ENCODE data around the gene MYEOV. TPM values are rescaled to one million over a fixed set of nuclear protein-coding genes. Genes with fewer than 3 reads are reported as not detected.

The MYEOV gene
- polyA plus RNA-seq, 1 donor = 0.03 TPM

DNA sequence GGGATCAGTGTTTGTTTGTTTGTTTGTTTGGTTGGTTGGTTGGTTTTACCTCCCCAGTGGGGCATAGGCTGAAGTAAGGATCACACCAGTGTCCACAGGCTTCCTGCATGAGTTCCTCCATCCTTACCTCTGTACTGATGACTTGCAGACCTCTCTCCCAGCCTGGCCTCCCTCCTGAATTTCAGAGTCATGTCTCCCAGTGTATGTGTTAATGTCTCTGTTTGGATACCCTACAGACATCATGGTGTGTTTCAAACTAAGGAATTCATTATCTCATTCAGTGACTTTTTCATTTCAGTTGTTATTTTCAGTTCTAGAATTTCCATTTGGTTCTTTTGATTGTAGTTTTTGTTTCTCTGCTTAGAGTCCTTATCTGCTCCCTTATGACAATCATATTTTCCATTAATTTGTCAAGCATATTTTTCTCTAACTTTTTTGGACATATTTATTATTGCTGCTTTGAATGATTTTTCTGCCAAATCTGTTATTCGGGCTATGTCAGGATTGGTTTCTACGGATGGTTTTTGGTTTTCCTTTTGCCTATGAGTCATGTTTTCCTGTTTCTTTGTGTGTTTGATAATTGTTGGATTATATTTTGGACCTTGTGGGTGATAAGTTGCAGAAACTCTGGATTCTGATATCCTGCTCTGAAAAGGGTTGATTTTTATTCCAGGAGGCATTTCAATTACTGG lies 23.6 kb downstream of the MYEOV start:
- H3K27me3 ChIP-seq (ENCODE audit: control insufficient read depth, insufficient read depth, low read length) = peaks cover 2% of the 10 kb centered on the region
- no peak overlapping the region for H3K4me3 ChIP-seq (ENCODE audit: low read length)
- H3K27ac ChIP-seq (ENCODE audit: low read length) = no peak overlapping the region
- WGBS (ENCODE audit: insufficient coverage, low lambda C conversion rate) = no CpG with 5 or more reads among the region's 2 CpGs
- peaks cover 7% of the 10 kb centered on the region for H3K9me3 ChIP-seq (ENCODE audit: control insufficient read depth, low read depth, low read length)
- no peaks in the 10 kb centered on the region for H3K36me3 ChIP-seq (ENCODE audit: control insufficient read depth, insufficient read depth, low read length)
- DNase-seq = no peak
- H3K4me1 ChIP-seq (ENCODE audit: control insufficient read depth, insufficient read depth, low read length) = no peaks in the 10 kb centered on the region

GRCh38 chr11:69318093-69318420 lies 24.1 kb downstream of the MYEOV start:
- WGBS (ENCODE audit: insufficient coverage, low lambda C conversion rate) = no CpG with 5 or more reads among the region's 1 CpG
- Histone ChIP-seq H3K36me3 (ENCODE audit: control insufficient read depth, insufficient read depth, low read length) (no peaks in the 10 kb centered on the region), H3K4me3 (ENCODE audit: low read length) (no peak overlapping the region), H3K27me3 (ENCODE audit: control insufficient read depth, insufficient read depth, low read length) (peaks cover 2% of the 10 kb centered on the region), H3K9me3 (ENCODE audit: control insufficient read depth, low read depth, low read length) (peaks cover 12% of the 10 kb centered on the region), H3K4me1 (ENCODE audit: control insufficient read depth, insufficient read depth, low read length) (no peaks in the 10 kb centered on the region), H3K27ac (ENCODE audit: low read length) (no peak overlapping the region)
- no peak for DNase-seq

DNA sequence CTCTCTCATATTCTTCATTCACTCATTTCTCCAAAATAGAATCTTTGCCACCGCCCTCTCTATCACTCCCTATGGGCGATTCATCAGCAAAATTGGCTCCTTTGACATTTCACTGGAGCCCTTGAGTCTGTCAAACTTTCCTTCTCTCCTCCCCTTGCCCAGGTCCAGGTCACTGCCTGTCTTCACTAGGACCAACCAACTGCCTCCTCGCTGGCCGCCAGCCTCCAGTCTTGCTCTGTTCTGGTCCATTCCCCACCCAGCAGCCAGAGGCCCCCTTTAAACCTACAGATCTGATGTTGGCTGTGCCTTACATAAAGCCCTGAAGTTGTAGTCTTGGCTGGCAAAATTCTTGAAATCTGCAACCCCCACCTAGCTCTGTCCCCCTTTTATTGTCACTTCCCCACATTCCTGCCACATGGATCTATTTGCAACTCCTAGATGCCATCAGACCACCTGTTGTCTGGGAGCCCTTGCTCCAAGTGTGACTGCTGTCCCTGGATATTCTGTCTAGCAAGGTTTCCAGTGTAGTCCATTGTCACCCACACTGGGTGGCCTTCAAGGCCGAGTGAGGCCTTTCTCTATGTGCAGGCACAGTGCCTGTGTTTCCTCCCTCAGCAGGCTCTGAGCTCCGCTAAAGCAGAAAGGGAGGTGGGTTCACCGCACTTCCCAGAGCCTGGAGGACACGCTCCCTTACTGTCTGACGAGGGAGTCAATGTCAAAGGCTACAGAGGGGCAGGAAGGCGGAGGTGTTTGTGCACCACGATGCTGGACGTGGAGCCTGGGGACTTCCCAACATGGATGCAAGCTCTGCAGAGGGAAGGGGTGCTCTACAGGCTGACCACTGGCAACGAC lies 25.5 kb downstream of the MYEOV start:
- H3K36me3 ChIP-seq (ENCODE audit: control insufficient read depth, insufficient read depth, low read length) = no peaks in the 10 kb centered on the region
- no peak overlapping the region for H3K27ac ChIP-seq (ENCODE audit: low read length)
- WGBS (ENCODE audit: insufficient coverage, low lambda C conversion rate) = no CpG with 5 or more reads among the region's 13 CpGs
- peaks cover 2% of the 10 kb centered on the region for H3K27me3 ChIP-seq (ENCODE audit: control insufficient read depth, insufficient read depth, low read length)
- DNase-seq = no peak
- no peaks in the 10 kb centered on the region for H3K4me1 ChIP-seq (ENCODE audit: control insufficient read depth, insufficient read depth, low read length)
- H3K4me3 ChIP-seq (ENCODE audit: low read length) = no peak overlapping the region
- H3K9me3 ChIP-seq (ENCODE audit: control insufficient read depth, low read depth, low read length) = peaks cover 19% of the 10 kb centered on the region

DNA sequence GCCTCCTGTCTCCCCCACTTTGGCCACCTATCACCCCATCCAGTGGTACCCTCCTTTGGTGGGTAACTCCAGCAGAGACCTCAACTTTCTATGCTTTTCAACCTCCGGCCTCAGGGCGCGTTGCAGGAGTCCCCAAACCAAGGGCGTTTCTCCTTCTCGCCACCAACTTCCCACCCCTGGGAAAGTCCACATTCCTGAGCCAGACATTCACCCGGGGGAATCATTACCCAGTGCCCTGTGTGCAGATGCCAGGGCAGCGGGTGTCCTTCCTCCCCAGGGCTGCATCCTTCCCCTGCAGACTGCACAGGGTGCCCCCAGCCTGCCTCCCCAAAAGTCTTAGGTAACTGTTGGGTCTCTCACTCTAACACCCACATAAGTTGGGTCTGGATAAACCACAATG lies 26.4 kb downstream of the MYEOV start:
- Histone ChIP-seq H3K27me3 (ENCODE audit: control insufficient read depth, insufficient read depth, low read length) (no peaks in the 10 kb centered on the region), H3K36me3 (ENCODE audit: control insufficient read depth, insufficient read depth, low read length) (no peaks in the 10 kb centered on the region), H3K4me1 (ENCODE audit: control insufficient read depth, insufficient read depth, low read length) (no peaks in the 10 kb centered on the region), H3K9me3 (ENCODE audit: control insufficient read depth, low read depth, low read length) (peaks cover 19% of the 10 kb centered on the region), H3K27ac (ENCODE audit: low read length) (no peak overlapping the region), H3K4me3 (ENCODE audit: low read length) (no peak overlapping the region)
- no peak for DNase-seq
- WGBS (ENCODE audit: insufficient coverage, low lambda C conversion rate) = no CpG with 5 or more reads among the region's 7 CpGs

GRCh38 chr11:69320756-69321741 lies 27.1 kb downstream of the MYEOV start:
- H3K9me3 ChIP-seq (ENCODE audit: control insufficient read depth, low read depth, low read length) = peaks cover 19% of the 10 kb centered on the region
- no peak overlapping the region for H3K27ac ChIP-seq (ENCODE audit: low read length)
- no peaks in the 10 kb centered on the region for H3K36me3 ChIP-seq (ENCODE audit: control insufficient read depth, insufficient read depth, low read length)
- WGBS (ENCODE audit: insufficient coverage, low lambda C conversion rate) = no CpG with 5 or more reads among the region's 10 CpGs
- no peak overlapping the region for H3K4me3 ChIP-seq (ENCODE audit: low read length)
- no peak for DNase-seq
- H3K4me1 ChIP-seq (ENCODE audit: control insufficient read depth, insufficient read depth, low read length) = no peaks in the 10 kb centered on the region
- no peaks in the 10 kb centered on the region for H3K27me3 ChIP-seq (ENCODE audit: control insufficient read depth, insufficient read depth, low read length)

DNA sequence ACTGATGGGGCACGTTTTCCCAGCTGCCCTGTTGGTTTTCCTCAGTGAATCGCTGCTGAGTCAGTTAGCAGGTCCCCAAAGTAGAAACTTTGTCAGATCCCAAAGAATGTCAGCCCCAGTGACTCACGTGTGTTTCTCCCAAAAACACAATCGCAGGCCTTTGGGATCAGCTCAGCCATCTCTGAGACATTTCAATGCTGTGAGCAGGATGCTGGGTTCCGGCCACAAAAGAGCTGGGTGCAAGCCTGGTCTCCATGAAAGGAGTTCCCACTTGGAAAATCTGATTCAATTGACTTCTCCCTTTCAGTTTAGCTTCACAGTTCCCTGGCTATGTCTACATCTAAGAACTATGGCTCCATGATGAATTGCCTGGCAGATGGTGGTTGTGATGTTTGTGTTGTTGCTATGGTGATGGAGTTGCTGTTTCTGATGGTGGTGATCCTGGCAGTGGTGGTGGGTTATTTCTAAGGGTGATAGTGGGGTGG lies 28.0 kb downstream of the MYEOV start:
- no peak overlapping the region for H3K4me3 ChIP-seq (ENCODE audit: low read length)
- no peak for DNase-seq
- no peaks in the 10 kb centered on the region for H3K36me3 ChIP-seq (ENCODE audit: control insufficient read depth, insufficient read depth, low read length)
- no peaks in the 10 kb centered on the region for H3K4me1 ChIP-seq (ENCODE audit: control insufficient read depth, insufficient read depth, low read length)
- H3K27me3 ChIP-seq (ENCODE audit: control insufficient read depth, insufficient read depth, low read length) = no peaks in the 10 kb centered on the region
- H3K27ac ChIP-seq (ENCODE audit: low read length) = no peak overlapping the region
- peaks cover 19% of the 10 kb centered on the region for H3K9me3 ChIP-seq (ENCODE audit: control insufficient read depth, low read depth, low read length)
- WGBS (ENCODE audit: insufficient coverage, low lambda C conversion rate) = no CpG with 5 or more reads among the region's 5 CpGs

- no peak overlapping the region for H3K4me3 ChIP-seq (ENCODE audit: low read length)
- peaks cover 19% of the 10 kb centered on the region for H3K9me3 ChIP-seq (ENCODE audit: control insufficient read depth, low read depth, low read length)
- WGBS (ENCODE audit: insufficient coverage, low lambda C conversion rate) = no CpG with 5 or more reads among the region's 8 CpGs
- H3K4me1 ChIP-seq (ENCODE audit: control insufficient read depth, insufficient read depth, low read length) = no peaks in the 10 kb centered on the region
- DNase-seq = no peak
- H3K27me3 ChIP-seq (ENCODE audit: control insufficient read depth, insufficient read depth, low read length) = no peaks in the 10 kb centered on the region
- no peak overlapping the region for H3K27ac ChIP-seq (ENCODE audit: low read length)
- no peaks in the 10 kb centered on the region for H3K36me3 ChIP-seq (ENCODE audit: control insufficient read depth, insufficient read depth, low read length)
These were observed 31.5 kb downstream of the MYEOV start for GRCh38 chr11:69325446-69325845.

DNA sequence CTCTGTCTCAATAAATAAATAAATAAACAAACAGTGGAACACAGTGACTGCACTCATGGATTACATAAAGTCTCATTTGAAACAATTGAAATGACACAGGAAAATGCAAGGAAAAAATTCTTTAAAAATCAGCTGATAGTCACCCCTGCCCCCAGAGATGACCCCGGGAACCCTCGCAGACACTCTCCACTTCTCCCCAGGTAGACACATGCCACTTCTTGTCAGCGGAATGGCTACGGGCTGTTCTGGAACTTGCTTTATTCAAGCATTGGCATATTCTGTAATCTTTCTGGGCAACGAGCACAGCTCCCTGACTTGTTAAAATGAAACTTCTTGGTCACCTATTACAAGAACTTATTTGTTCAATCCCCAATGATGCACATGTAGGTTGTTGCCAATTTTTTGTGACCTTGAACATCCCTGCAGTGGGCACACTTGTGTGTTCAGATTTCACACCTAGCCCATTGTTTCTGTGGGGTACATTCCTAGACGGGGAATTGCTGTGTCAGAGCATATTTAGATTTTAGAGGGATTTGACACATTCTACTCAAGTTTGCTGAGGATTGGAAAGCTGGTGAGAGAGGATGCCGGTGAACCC lies 32.8 kb downstream of the MYEOV start:
- Histone ChIP-seq H3K27me3 (ENCODE audit: control insufficient read depth, insufficient read depth, low read length) (no peaks in the 10 kb centered on the region), H3K27ac (ENCODE audit: low read length) (no peak overlapping the region)
- WGBS (ENCODE audit: insufficient coverage, low lambda C conversion rate) = no CpG with 5 or more reads among the region's 7 CpGs

DNA sequence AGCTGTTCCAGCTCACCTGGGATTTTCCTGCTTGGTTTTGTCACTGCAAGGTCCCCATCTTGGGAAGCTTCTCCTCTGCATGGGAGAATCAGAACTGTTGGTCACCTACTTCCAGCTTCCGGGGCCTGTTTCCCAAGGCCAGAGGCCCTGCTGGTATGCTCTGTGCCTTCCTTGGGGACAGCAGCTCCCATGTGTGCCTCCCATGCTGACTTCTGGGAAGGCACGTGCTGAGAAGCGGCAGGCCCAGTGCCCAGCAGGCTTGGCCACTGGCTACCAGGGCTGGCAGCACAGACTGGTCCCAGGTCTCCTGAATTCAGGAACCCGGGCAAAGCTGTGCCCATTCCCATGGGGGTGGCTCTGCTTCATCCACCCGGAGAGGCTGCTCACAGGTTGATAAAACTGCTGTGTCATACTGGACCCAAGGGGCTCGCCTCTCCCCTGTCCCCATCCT lies 33.8 kb downstream of the MYEOV start:
- H3K27ac ChIP-seq (ENCODE audit: low read length) = no peak overlapping the region
- no peak overlapping the region for H3K4me3 ChIP-seq (ENCODE audit: low read length)
- no peak for DNase-seq
- no peaks in the 10 kb centered on the region for H3K27me3 ChIP-seq (ENCODE audit: control insufficient read depth, insufficient read depth, low read length)
- no peaks in the 10 kb centered on the region for H3K4me1 ChIP-seq (ENCODE audit: control insufficient read depth, insufficient read depth, low read length)
- no CpG with 5 or more reads among the region's 6 CpGs for WGBS (ENCODE audit: insufficient coverage, low lambda C conversion rate)
- H3K9me3 ChIP-seq (ENCODE audit: control insufficient read depth, low read depth, low read length) = peaks cover 12% of the 10 kb centered on the region
- H3K36me3 ChIP-seq (ENCODE audit: control insufficient read depth, insufficient read depth, low read length) = no peaks in the 10 kb centered on the region

More for the DNA sequence above, 32.8 kb downstream of the MYEOV start:
- Histone ChIP-seq H3K36me3 (ENCODE audit: control insufficient read depth, insufficient read depth, low read length) (no peaks in the 10 kb centered on the region), H3K9me3 (ENCODE audit: control insufficient read depth, low read depth, low read length) (peaks cover 19% of the 10 kb centered on the region), H3K4me1 (ENCODE audit: control insufficient read depth, insufficient read depth, low read length) (no peaks in the 10 kb centered on the region), H3K4me3 (ENCODE audit: low read length) (no peak overlapping the region)
- DNase-seq = no peak
